Embryonic facial prominence (tissue), 1 donor: ENCODE results near the gene ILK.

Experiments used
- DNase-seq: peaks from one replicate; pipeline ENCODE4 v3.0.0-alpha.2; 2016; ENCODE audit errors: extremely low spot score

Gene ILK

GRCh38 chr11:6621711-6622211 is 18.2 kb downstream of the ILK start:
- DNase-seq = no peak

GRCh38 chr11:6622261-6623171 is 18.9 kb downstream of the ILK start:
- DNase-seq = no peak

- no peak for DNase-seq
Observed at GRCh38 chr11:6623391-6624363, 20.1 kb downstream of the ILK start.

- no peak for DNase-seq
Observed at GRCh38 chr11:6625156-6625831, 21.7 kb downstream of the ILK start.

GRCh38 chr11:6625832-6626420 is 22.4 kb downstream of the ILK start:
- no peak for DNase-seq

- DNase-seq = no peak
Observed at GRCh38 chr11:6626971-6627761, 23.6 kb downstream of the ILK start.

- DNase-seq = no peak
Observed at GRCh38 chr11:6627762-6628241, 24.2 kb downstream of the ILK start.

GRCh38 chr11:6628526-6628925 is 25.0 kb downstream of the ILK start:
- DNase-seq = no peak

GRCh38 chr11:6629573-6629891 is 26.0 kb downstream of the ILK start:
- DNase-seq = no peak

GRCh38 chr11:6629892-6630631 is 26.5 kb downstream of the ILK start:
- no peak for DNase-seq

- DNase-seq = no peak
Observed at GRCh38 chr11:6630632-6631291, 27.2 kb downstream of the ILK start.

- DNase-seq = no peak
Observed at GRCh38 chr11:6631361-6631890, 27.9 kb downstream of the ILK start.

- no peak for DNase-seq
Observed at GRCh38 chr11:6632116-6633073, 28.8 kb downstream of the ILK start.

- no peak for DNase-seq
Observed at GRCh38 chr11:6633422-6634408, 30.1 kb downstream of the ILK start.

GRCh38 chr11:6634534-6634933 is 31.0 kb downstream of the ILK start:
- no peak for DNase-seq

- DNase-seq = no peak
Observed at GRCh38 chr11:6635082-6635932, 31.7 kb downstream of the ILK start.
